ENCODE results near the gene ZNF76. TPM values are rescaled to one million over a fixed set of nuclear protein-coding genes. Genes with fewer than 3 reads are reported as not detected.

The ZNF76 gene
- polyA plus RNA-seq, 1 of the 3 experiments (the other 2 are of a cell fraction) = 19.7 TPM

- peak; percentile 68; the same call in 1 of the 2 replicates for TF ChIP-seq RFX5 (IDR thresholded peaks at IDR 0.05; ENCODE audit: low read length)
- no peak for TF ChIP-seq NFIC (IDR thresholded peaks at IDR 0.05; ENCODE audit: borderline replicate concordance)
- no peak for TF ChIP-seq ELF1 (IDR thresholded peaks at IDR 0.05)
- peak; percentile 55 for TF ChIP-seq RCOR1 (IDR thresholded peaks at IDR 0.05; ENCODE audit: low read length)
- peak; percentile 65; the same call in 1 of the 2 replicates for TF ChIP-seq SIN3A (IDR thresholded peaks at IDR 0.05; ENCODE audit: borderline replicate concordance, low read depth, low read length)
- no peak for TF ChIP-seq RXRA (IDR thresholded peaks at IDR 0.05; ENCODE audit: borderline replicate concordance, low read depth)
Observed at GRCh38 chr6:35342258-35343091, 82.9 kb downstream of the ZNF76 start, which contains the start of gene PPARD (continued).

GRCh38 chr6:35343092-35343834, 83.7 kb downstream of the ZNF76 start:
- H3K79me2 ChIP-seq (ENCODE audit: insufficient read depth) = peaks cover 53% of the 10 kb centered on the region
- DNase-seq = peak; percentile 55
- H3K4me1 ChIP-seq (ENCODE audit: control insufficient read depth in 1 of 2, insufficient read depth in 2 of 2, low read depth in 1 of 2, low read length in 1 of 2) = peaks cover 0 to 23% of the 10 kb centered on the region in 2 experiments; a peak in 2 of 4 replicates
- H3K4me3 ChIP-seq (ENCODE audit: low read depth in 2 of 2, low read length in 1 of 2) = peak overlapping the region; percentile 74 to 85
- CTCF ChIA-PET = interaction anchor here (0.8 to 6.9 kb wide), 38 partner anchors 9 to 393 kb away, joined by 3 to 186 read pairs (median 6); partner anchors contain the start of genes FANCE and RPL10A
- peaks cover 10% of the 10 kb centered on the region; the same call in 1 of the 2 replicates for H4K20me1 ChIP-seq (ENCODE audit: insufficient read depth)
- peaks cover 3 to 9% of the 10 kb centered on the region in 2 experiments for H3K36me3 ChIP-seq (replicated peaks in 1 of 2; ENCODE audit: control insufficient read depth in 1 of 2, insufficient read depth in 2 of 2, low read length in 1 of 2)
- TF ChIP-seq ZBTB33 (IDR thresholded peaks at IDR 0.05; ENCODE audit: borderline replicate concordance, low read depth) (no peak), MAX (IDR thresholded peaks at IDR 0.05; ENCODE audit: low read depth) (no peak), CTCF (IDR thresholded peaks at IDR 0.05) (no peak), PBX3 (IDR thresholded peaks at IDR 0.05) (no peak), EZH2phosphoT487 (IDR thresholded peaks at IDR 0.05; ENCODE audit: borderline replicate concordance, low read depth) (no peak), CHD2 (IDR thresholded peaks at IDR 0.05; ENCODE audit: low read length, partially characterized antibody) (no peak), RFX5 (IDR thresholded peaks at IDR 0.05; ENCODE audit: low read length) (no peak), FOXJ3 (CRISPR knock-in tag; IDR thresholded peaks at IDR 0.05) (no peak), RAD21 (IDR thresholded peaks at IDR 0.05; ENCODE audit: low read length) (no peak), SMC3 (IDR thresholded peaks at IDR 0.05; ENCODE audit: low read depth, low read length) (no peak), USF1 (IDR thresholded peaks at IDR 0.05; ENCODE audit: borderline replicate concordance, low read depth) (no peak)
- peak overlapping the region; percentile 45 to 87 for H3K27ac ChIP-seq (ENCODE audit: low read depth in 2 of 2, low read length in 1 of 2)
- peak overlapping the region; percentile 80 for H3K9ac ChIP-seq
- WGBS (ENCODE audit: low lambda C conversion rate) = 7% methylated on average over 13 of the region's 13 CpGs
- H2AFZ ChIP-seq (ENCODE audit: low read depth) = peak overlapping the region; percentile 75; the same call in 1 of the 2 replicates
- H3K27me3 ChIP-seq (ENCODE audit: insufficient read depth) = no peaks in the 10 kb centered on the region
- H3F3A ChIP-seq (replicated peaks; ENCODE audit: insufficient read depth) = peaks cover 2% of the 10 kb centered on the region
- H3K9me3 ChIP-seq = no peaks in the 10 kb centered on the region
- POLR2A ChIA-PET = interaction anchor here (1.0 to 1.9 kb wide), 5 partner anchors 106 to 389 kb away, joined by 3 to 14 read pairs (median 4); partner anchors contain the start of gene RPL10A
- H3K4me2 ChIP-seq = peak overlapping the region; percentile 96
- H3K9me2 ChIP-seq = no peaks in the 10 kb centered on the region

Data from SK-N-SH (cell line).